GM23248 (cell line): ENCODE data around the gene DPY30. TPM values are rescaled to one million over a fixed set of nuclear protein-coding genes. Genes with fewer than 3 reads are reported as not detected.

Source experiments
- DNase-seq: peaks from one replicate; pipeline ENCODE4 v3.0.0-alpha.2; 2015
- H2AFZ ChIP-seq: fragments of 200-600 bp; sonication (generic); 2 replicates; pipeline ENCODE4 v1.6.1; 2016; ENCODE audit warnings: antibody characterized with exemption
- H3F3A ChIP-seq: fragments of 200-600 bp; sonication (generic); 2 replicates; pipeline ENCODE4 v1.6.1; 2016; ENCODE audit warnings: mild to moderate bottlenecking, antibody characterized with exemption, mixed run types; ENCODE audit not compliant: insufficient read depth
- H3K27ac ChIP-seq: fragments of 200-600 bp; sonication (generic); 2 replicates; pipeline ENCODE4 v1.5.1; 2016; ENCODE audit warnings: mild to moderate bottlenecking
- H3K27me3 ChIP-seq: fragments of 200-600 bp; sonication (generic); replicated peaks from 2 replicates; pipeline ENCODE4 v1.6.1; 2016; ENCODE audit warnings: mild to moderate bottlenecking; ENCODE audit not compliant: insufficient read depth
- H3K36me3 ChIP-seq: fragments of 200-600 bp; sonication (generic); 2 replicates; pipeline ENCODE4 v1.6.1; 2016; ENCODE audit warnings: low read depth, mild to moderate bottlenecking
- H3K4me1 ChIP-seq: fragments of 200-600 bp; sonication (generic); 2 replicates; pipeline ENCODE4 v1.6.1; 2016; ENCODE audit warnings: mild to moderate bottlenecking; ENCODE audit not compliant: insufficient read depth
- H3K4me2 ChIP-seq: fragments of 200-600 bp; sonication (generic); one replicate; pipeline ENCODE4 v1.6.1; 2016; ENCODE audit warnings: mild to moderate bottlenecking; ENCODE audit not compliant: unreplicated experiment
- H3K4me3 ChIP-seq: fragments of 200-600 bp; sonication (generic); 2 replicates; pipeline ENCODE4 v1.5.1; 2016; ENCODE audit warnings: mild to moderate bottlenecking
- H3K79me2 ChIP-seq: fragments of 200-600 bp; sonication (generic); 2 replicates; pipeline ENCODE4 v1.6.1; 2016; ENCODE audit warnings: mild to moderate bottlenecking; ENCODE audit not compliant: insufficient read depth
- H3K9ac ChIP-seq: fragments of 200-600 bp; sonication (generic); 2 replicates; pipeline ENCODE4 v1.6.1; 2016; ENCODE audit warnings: mild to moderate bottlenecking
- H3K9me2 ChIP-seq: fragments of 200-600 bp; sonication (generic); 2 replicates; pipeline ENCODE4 v1.6.1; 2016; ENCODE audit warnings: mixed run types, mild to moderate bottlenecking, moderate library complexity; ENCODE audit not compliant: insufficient read depth
- H3K9me3 ChIP-seq: fragments of 200-600 bp; sonication (generic); one replicate; pipeline ENCODE4 v1.6.1; 2017; ENCODE audit warnings: low read depth
- H4K20me1 ChIP-seq: fragments of 200-600 bp; sonication (generic); 2 replicates; pipeline ENCODE4 v1.6.0; 2016; ENCODE audit not compliant: insufficient read depth
- EZH2 ChIP-seq: fragments of 200-600 bp; sonication (generic); IDR thresholded peaks from 2 replicates; pipeline ENCODE4 v1.6.1; 2018; ENCODE audit warnings: antibody characterized with exemption, mild to moderate bottlenecking; ENCODE audit not compliant: insufficient read depth, poor library complexity, severe bottlenecking
- EZH2phosphoT487 ChIP-seq: fragments of 200-600 bp; sonication (generic); IDR thresholded peaks from 2 replicates; pipeline ENCODE4 v1.6.1; 2018; ENCODE audit warnings: antibody characterized with exemption, moderate library complexity, mild to moderate bottlenecking, low read depth; ENCODE audit not compliant: insufficient read depth
- WGBS, 2 experiments: methylation state at CpG; one replicate each; pipeline ENCODE4 v1.1.6; 2015 to 2017; ENCODE audit warnings: low lambda C conversion rate in 2 of 2, low coverage in 1 of 2; ENCODE audit errors: missing lambda C conversion rate in 2 of 2; 5-methylcytosine and 5-hydroxymethylcytosine counted together
- in situ Hi-C: fragments of 300-500 bp; cut with MboI; formaldehyde crosslinking; loops from 2 replicates; pipeline ENCODE4 v1.15.0; 2020
- polyA plus RNA-seq: library from polyadenylated mRNA; unstranded; fragments of >200 nt; fragmentation: Nextera tagmentation; extraction: Ambion mirVana; gene quantifications from 2 replicates; pipeline ENCODE4 v1.2.1, GENCODE V29; 2016
- total RNA-seq: library from RNA; depleted of rRNA; stranded (reverse); fragments of >200 nt; shearing (Covaris generic); gene quantifications from 2 replicates; pipeline ENCODE4 v1.2.3, GENCODE V29; 2014

The DPY30 gene
- total and polyA plus RNA-seq, 2 experiments from 2014 or later: 65.6 to 159 TPM

- H3K4me2 ChIP-seq: peak overlapping the region; percentile 97
- 0 out of 2 replicates have a peak, but pooled peaks cover 4% of the 10 kb centered on the region for H4K20me1 ChIP-seq
- peak; percentile 72 for DNase-seq
- H3K9me2 ChIP-seq: no peaks in the 10 kb centered on the region
- peak overlapping the region; percentile 68 for H2AFZ ChIP-seq
- TF ChIP-seq EZH2 (no peak), EZH2phosphoT487 (no peak)
- H3K27ac ChIP-seq: peak overlapping the region; percentile 70
- no peaks in the 10 kb centered on the region for H3K27me3 ChIP-seq
- WGBS, 2 experiments: 1 to 2% methylated on average over 39 to 47 of the region's 91 CpGs
- peak overlapping the region; percentile 80 for H3K9ac ChIP-seq
- peaks cover 23% of the 10 kb centered on the region for H3K4me1 ChIP-seq
- H3K9me3 ChIP-seq: no peaks in the 10 kb centered on the region
- peaks cover 28% of the 10 kb centered on the region for H3F3A ChIP-seq
- no peaks in the 10 kb centered on the region for H3K36me3 ChIP-seq
- peaks cover 49% of the 10 kb centered on the region for H3K79me2 ChIP-seq
- in situ Hi-C loops: no loop called here
- peak overlapping the region; percentile 92 for H3K4me3 ChIP-seq
Measured at GRCh38 chr2:32009516-32010256, 29.9 kb downstream of the DPY30 start.

- 0 out of 2 replicates have a peak, but pooled peaks cover 4% of the 10 kb centered on the region for H4K20me1 ChIP-seq
- H3K4me1 ChIP-seq: peaks cover 23% of the 10 kb centered on the region
- peak; percentile 59 for DNase-seq
- H3K27ac ChIP-seq: peak overlapping the region; percentile 51
- H3K27me3 ChIP-seq: no peaks in the 10 kb centered on the region
- WGBS, 2 experiments: 5 to 6% methylated on average over 10 of the region's 10 CpGs
- in situ Hi-C loops: no loop called here
- TF ChIP-seq EZH2phosphoT487 (no peak), EZH2 (no peak)
- no peaks in the 10 kb centered on the region for H3K9me3 ChIP-seq
- H3K9me2 ChIP-seq: no peaks in the 10 kb centered on the region
- peaks cover 57% of the 10 kb centered on the region for H3K79me2 ChIP-seq
- peak overlapping the region; percentile 92 for H3K4me3 ChIP-seq
- H3F3A ChIP-seq: peaks cover 28% of the 10 kb centered on the region
- H3K4me2 ChIP-seq: peak overlapping the region; percentile 97
- H2AFZ ChIP-seq: peak overlapping the region; percentile 68
- no peaks in the 10 kb centered on the region for H3K36me3 ChIP-seq
- H3K9ac ChIP-seq: peak overlapping the region; percentile 80
Measured at GRCh38 chr2:32008805-32009515, 30.6 kb downstream of the DPY30 start.

DNA sequence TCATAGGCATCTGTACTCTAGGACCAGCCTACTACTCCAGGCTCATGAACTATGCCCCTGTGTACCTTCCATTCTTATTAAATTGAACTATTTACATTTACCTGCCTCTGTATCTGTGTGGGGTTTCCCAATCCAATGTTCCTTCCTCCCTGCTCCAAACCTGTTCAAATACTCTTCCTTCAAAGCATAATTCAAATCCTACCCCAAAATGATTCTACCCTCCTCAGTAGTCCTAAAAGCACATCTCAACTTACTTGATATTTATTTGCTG, 32.5 kb downstream of the DPY30 start:
- H3F3A ChIP-seq: peaks cover 28% of the 10 kb centered on the region
- TF ChIP-seq EZH2 (no peak), EZH2phosphoT487 (no peak)
- H2AFZ ChIP-seq: no peak overlapping the region
- H3K79me2 ChIP-seq: peaks cover 76% of the 10 kb centered on the region
- H3K4me1 ChIP-seq: peaks cover 23% of the 10 kb centered on the region
- DNase-seq: no peak
- no peaks in the 10 kb centered on the region for H3K9me2 ChIP-seq
- H4K20me1 ChIP-seq: 0 out of 2 replicates have a peak, but pooled peaks cover 8% of the 10 kb centered on the region
- H3K9me3 ChIP-seq: no peaks in the 10 kb centered on the region
- no peak overlapping the region for H3K4me3 ChIP-seq
- H3K9ac ChIP-seq: no peak overlapping the region
- H3K4me2 ChIP-seq: no peak overlapping the region
- H3K27me3 ChIP-seq: no peaks in the 10 kb centered on the region
- H3K27ac ChIP-seq: no peak overlapping the region
- H3K36me3 ChIP-seq: no peaks in the 10 kb centered on the region
- in situ Hi-C loops: no loop called here

- Histone ChIP-seq H3K9me3 (no peaks in the 10 kb centered on the region), H3K9me2 (no peaks in the 10 kb centered on the region), H3K4me1 (peaks cover 14% of the 10 kb centered on the region), H4K20me1 (peaks cover 8% of the 10 kb centered on the region; the same call in 1 of the 2 replicates), H3K9ac (no peak overlapping the region), H3K4me3 (no peak overlapping the region), H3K36me3 (no peaks in the 10 kb centered on the region), H3F3A (peaks cover 20% of the 10 kb centered on the region), H2AFZ (no peak overlapping the region), H3K27ac (no peak overlapping the region), H3K27me3 (no peaks in the 10 kb centered on the region), H3K4me2 (no peak overlapping the region), H3K79me2 (peaks cover 91% of the 10 kb centered on the region)
- no peak for DNase-seq
- in situ Hi-C loops: no loop called here
- no peak for TF ChIP-seq EZH2
- no peak for TF ChIP-seq EZH2phosphoT487
- 93 to 98% methylated on average over 2 of the region's 2 CpGs for WGBS, 2 experiments
Measured at GRCh38 chr2:32005371-32005976, 34.1 kb downstream of the DPY30 start.
